Activated T-helper 17 cell treated with anti-CD3 and anti-CD28 coated beads, Interleukin-2, amount 50 U/mL, for 72 hours (primary cell): Measurements from ENCODE around the gene COL5A2. TPM values are rescaled to one million over a fixed set of nuclear protein-coding genes. Genes with fewer than 3 reads are reported as not detected.

Experiments
- ATAC-seq: fragments of 150-1000 bp; cut with Tn5 transposase; replicated peaks from 2 replicates; pipeline ENCODE4 v1.10.0; 2021; ENCODE audit warnings: mild to moderate bottlenecking, moderate library complexity
- H3K27ac Mint-ChIP-seq: one replicate; pipeline ENCODE4 v1.8.0; 2022; ENCODE audit warnings: mixed read lengths
- H3K27me3 Mint-ChIP-seq: one replicate; pipeline ENCODE4 v1.8.0; 2022; ENCODE audit warnings: mixed read lengths
- H3K36me3 Mint-ChIP-seq: one replicate; pipeline ENCODE4 v1.8.0; 2022; ENCODE audit warnings: low read depth, mild to moderate bottlenecking, mixed read lengths
- H3K4me1 Mint-ChIP-seq: one replicate; pipeline ENCODE4 v1.8.0; 2022; ENCODE audit warnings: mixed read lengths
- H3K4me3 Mint-ChIP-seq: one replicate; pipeline ENCODE4 v1.8.0; 2022; ENCODE audit warnings: mild to moderate bottlenecking, mixed read lengths
- H3K9me3 Mint-ChIP-seq: one replicate; pipeline ENCODE4 v1.8.0; 2022; ENCODE audit warnings: mixed read lengths
- total RNA-seq, 2 donors: library from RNA; stranded (reverse); gene quantifications; one replicate each; pipeline ENCODE4 v1.2.3, GENCODE V29; 2022

The COL5A2 gene
- total RNA-seq, 2 donors from 2014 or later, result 0.32 to 0.77 TPM

- H3K9me3 Mint-ChIP-seq, result no peaks in the 10 kb centered on the region
- no peaks in the 10 kb centered on the region for H3K36me3 Mint-ChIP-seq
- ATAC-seq, result no peak
- H3K4me3 Mint-ChIP-seq, result no peak overlapping the region
- H3K27ac Mint-ChIP-seq, result no peak overlapping the region
- H3K4me1 Mint-ChIP-seq, result no peaks in the 10 kb centered on the region
- no peaks in the 10 kb centered on the region for H3K27me3 Mint-ChIP-seq
Measured at GRCh38 chr2:189048189-189048588, 131.4 kb downstream of the COL5A2 start.

- H3K9me3 Mint-ChIP-seq, result no peaks in the 10 kb centered on the region
Measured at GRCh38 chr2:189047171-189047888, 132.2 kb downstream of the COL5A2 start.

GRCh38 chr2:189046320-189046719 lies 133.2 kb downstream of the COL5A2 start:
- Mint-ChIP-seq H3K9me3 (no peaks in the 10 kb centered on the region), H3K4me1 (no peaks in the 10 kb centered on the region), H3K36me3 (no peaks in the 10 kb centered on the region), H3K27ac (no peak overlapping the region), H3K27me3 (no peaks in the 10 kb centered on the region), H3K4me3 (no peak overlapping the region)
- no peak for ATAC-seq

More at GRCh38 chr2:189047171-189047888, 132.2 kb downstream of the COL5A2 start:
- H3K27me3 Mint-ChIP-seq, result no peaks in the 10 kb centered on the region
- no peak overlapping the region for H3K4me3 Mint-ChIP-seq
- H3K4me1 Mint-ChIP-seq, result no peaks in the 10 kb centered on the region
- H3K27ac Mint-ChIP-seq, result no peak overlapping the region
- H3K36me3 Mint-ChIP-seq, result no peaks in the 10 kb centered on the region
- no peak for ATAC-seq

- Mint-ChIP-seq H3K9me3 (no peaks in the 10 kb centered on the region), H3K27ac (no peak overlapping the region), H3K27me3 (no peaks in the 10 kb centered on the region), H3K4me1 (no peaks in the 10 kb centered on the region), H3K4me3 (no peak overlapping the region), H3K36me3 (no peaks in the 10 kb centered on the region)
- no peak for ATAC-seq
Measured at GRCh38 chr2:189045836-189046235, 133.7 kb downstream of the COL5A2 start.

- H3K4me3 Mint-ChIP-seq, result no peak overlapping the region
Measured at GRCh38 chr2:189037518-189037917, 142.0 kb downstream of the COL5A2 start.

GRCh38 chr2:189024901-189025618 lies 154.5 kb downstream of the COL5A2 start:
- no peak for ATAC-seq
- no peaks in the 10 kb centered on the region for H3K9me3 Mint-ChIP-seq
- H3K36me3 Mint-ChIP-seq, result no peaks in the 10 kb centered on the region
- H3K27ac Mint-ChIP-seq, result no peak overlapping the region
- no peaks in the 10 kb centered on the region for H3K4me1 Mint-ChIP-seq
- H3K4me3 Mint-ChIP-seq, result no peak overlapping the region
- H3K27me3 Mint-ChIP-seq, result peaks cover 6% of the 10 kb centered on the region

More at GRCh38 chr2:189037518-189037917, 142.0 kb downstream of the COL5A2 start:
- Mint-ChIP-seq H3K9me3 (no peaks in the 10 kb centered on the region), H3K4me1 (no peaks in the 10 kb centered on the region), H3K36me3 (no peaks in the 10 kb centered on the region), H3K27me3 (no peaks in the 10 kb centered on the region), H3K27ac (no peak overlapping the region)
- ATAC-seq, result no peak

- Mint-ChIP-seq H3K4me3 (no peak overlapping the region), H3K9me3 (no peaks in the 10 kb centered on the region), H3K27me3 (peaks cover 6% of the 10 kb centered on the region), H3K4me1 (no peaks in the 10 kb centered on the region), H3K36me3 (no peaks in the 10 kb centered on the region), H3K27ac (no peak overlapping the region)
- no peak for ATAC-seq
Measured at GRCh38 chr2:189022492-189022891, 157.1 kb downstream of the COL5A2 start.

GRCh38 chr2:189022053-189022481 lies 157.5 kb downstream of the COL5A2 start:
- Mint-ChIP-seq H3K27ac (no peak overlapping the region), H3K4me3 (no peak overlapping the region), H3K9me3 (no peaks in the 10 kb centered on the region), H3K27me3 (peaks cover 9% of the 10 kb centered on the region), H3K4me1 (no peaks in the 10 kb centered on the region), H3K36me3 (no peaks in the 10 kb centered on the region)
- ATAC-seq, result no peak

GRCh38 chr2:189020179-189020578 lies 159.4 kb downstream of the COL5A2 start:
- no peak overlapping the region for H3K27ac Mint-ChIP-seq
- no peak overlapping the region for H3K4me3 Mint-ChIP-seq
- H3K4me1 Mint-ChIP-seq, result no peaks in the 10 kb centered on the region
- peaks cover 8% of the 10 kb centered on the region for H3K27me3 Mint-ChIP-seq
- H3K36me3 Mint-ChIP-seq, result no peaks in the 10 kb centered on the region
- H3K9me3 Mint-ChIP-seq, result no peaks in the 10 kb centered on the region
- ATAC-seq, result no peak

- Mint-ChIP-seq H3K4me1 (no peaks in the 10 kb centered on the region), H3K4me3 (no peak overlapping the region), H3K27me3 (peaks cover 7% of the 10 kb centered on the region), H3K9me3 (no peaks in the 10 kb centered on the region), H3K27ac (no peak overlapping the region), H3K36me3 (no peaks in the 10 kb centered on the region)
- ATAC-seq, result no peak
Measured at GRCh38 chr2:189018631-189019030, 160.9 kb downstream of the COL5A2 start.

- Mint-ChIP-seq H3K4me3 (no peak overlapping the region), H3K27ac (no peak overlapping the region), H3K27me3 (peaks cover 5% of the 10 kb centered on the region), H3K36me3 (no peaks in the 10 kb centered on the region), H3K4me1 (no peaks in the 10 kb centered on the region), H3K9me3 (no peaks in the 10 kb centered on the region)
- ATAC-seq, result no peak
Measured at GRCh38 chr2:189016311-189016861, 163.2 kb downstream of the COL5A2 start.

GRCh38 chr2:189015359-189015758 lies 164.2 kb downstream of the COL5A2 start:
- Mint-ChIP-seq H3K27ac (no peak overlapping the region), H3K4me3 (no peak overlapping the region), H3K4me1 (no peaks in the 10 kb centered on the region), H3K27me3 (peaks cover 5% of the 10 kb centered on the region), H3K9me3 (no peaks in the 10 kb centered on the region), H3K36me3 (no peaks in the 10 kb centered on the region)
- no peak for ATAC-seq

- no peak for ATAC-seq
- Mint-ChIP-seq H3K9me3 (no peaks in the 10 kb centered on the region), H3K27ac (no peak overlapping the region), H3K36me3 (no peaks in the 10 kb centered on the region), H3K4me1 (no peaks in the 10 kb centered on the region), H3K27me3 (peaks cover 5% of the 10 kb centered on the region), H3K4me3 (no peak overlapping the region)
Measured at GRCh38 chr2:189014449-189015138, 165.0 kb downstream of the COL5A2 start.

- Mint-ChIP-seq H3K36me3 (no peaks in the 10 kb centered on the region), H3K9me3 (no peaks in the 10 kb centered on the region), H3K27ac (no peak overlapping the region), H3K27me3 (peaks cover 5% of the 10 kb centered on the region), H3K4me1 (no peaks in the 10 kb centered on the region), H3K4me3 (no peak overlapping the region)
- ATAC-seq, result no peak
Measured at GRCh38 chr2:189013671-189014448, 165.7 kb downstream of the COL5A2 start.
